Choroid plexus epithelial cell (primary cell): ENCODE data around the gene GBE1.
A peak's percentile ranks its signal among the peaks of the same experiment; 100 is the strongest.

Source experiments
- DNase-seq: peaks from one replicate; pipeline ENCODE4 v3.0.0-alpha.2; 2010; ENCODE audit warnings: low read depth
- H3K4me3 ChIP-seq: 2 replicates; pipeline ENCODE4 v1.5.1; 2011; ENCODE audit warnings: low read depth, mild to moderate bottlenecking, control low read depth, low read length, moderate library complexity
- TF ChIP-seq, protein P1 (sequence below): conservative IDR thresholded peaks from 2 replicates; pipeline ENCODE4 v1.5.1; 2011; ENCODE audit warnings: low read depth, mild to moderate bottlenecking, control low read depth, inconsistent platforms, low read length, moderate library complexity

GBE1 gene

DNA sequence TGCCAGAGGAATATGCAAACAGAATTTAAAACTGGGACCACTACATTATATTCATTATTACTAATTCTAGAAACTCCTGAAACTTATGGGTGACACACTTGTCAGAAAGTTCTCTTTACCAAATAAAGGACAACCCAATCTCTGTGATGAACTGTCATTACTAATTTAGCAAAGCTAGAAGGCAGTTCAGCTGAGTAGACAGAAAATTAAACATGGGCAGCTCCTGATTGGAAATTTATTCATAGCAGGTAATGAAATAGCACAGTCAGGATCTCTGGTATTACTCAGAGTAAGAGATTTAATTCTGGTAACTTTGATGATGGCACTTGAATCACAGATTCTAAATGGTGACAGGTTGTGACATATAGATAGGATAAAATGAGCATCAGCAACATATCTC, 123.0 kb downstream of the GBE1 start:
- H3K4me3 ChIP-seq = no peak overlapping the region
- DNase-seq = no peak
- TF ChIP-seq, protein P1, sequence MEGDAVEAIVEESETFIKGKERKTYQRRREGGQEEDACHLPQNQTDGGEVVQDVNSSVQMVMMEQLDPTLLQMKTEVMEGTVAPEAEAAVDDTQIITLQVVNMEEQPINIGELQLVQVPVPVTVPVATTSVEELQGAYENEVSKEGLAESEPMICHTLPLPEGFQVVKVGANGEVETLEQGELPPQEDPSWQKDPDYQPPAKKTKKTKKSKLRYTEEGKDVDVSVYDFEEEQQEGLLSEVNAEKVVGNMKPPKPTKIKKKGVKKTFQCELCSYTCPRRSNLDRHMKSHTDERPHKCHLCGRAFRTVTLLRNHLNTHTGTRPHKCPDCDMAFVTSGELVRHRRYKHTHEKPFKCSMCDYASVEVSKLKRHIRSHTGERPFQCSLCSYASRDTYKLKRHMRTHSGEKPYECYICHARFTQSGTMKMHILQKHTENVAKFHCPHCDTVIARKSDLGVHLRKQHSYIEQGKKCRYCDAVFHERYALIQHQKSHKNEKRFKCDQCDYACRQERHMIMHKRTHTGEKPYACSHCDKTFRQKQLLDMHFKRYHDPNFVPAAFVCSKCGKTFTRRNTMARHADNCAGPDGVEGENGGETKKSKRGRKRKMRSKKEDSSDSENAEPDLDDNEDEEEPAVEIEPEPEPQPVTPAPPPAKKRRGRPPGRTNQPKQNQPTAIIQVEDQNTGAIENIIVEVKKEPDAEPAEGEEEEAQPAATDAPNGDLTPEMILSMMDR = no peak

DNA sequence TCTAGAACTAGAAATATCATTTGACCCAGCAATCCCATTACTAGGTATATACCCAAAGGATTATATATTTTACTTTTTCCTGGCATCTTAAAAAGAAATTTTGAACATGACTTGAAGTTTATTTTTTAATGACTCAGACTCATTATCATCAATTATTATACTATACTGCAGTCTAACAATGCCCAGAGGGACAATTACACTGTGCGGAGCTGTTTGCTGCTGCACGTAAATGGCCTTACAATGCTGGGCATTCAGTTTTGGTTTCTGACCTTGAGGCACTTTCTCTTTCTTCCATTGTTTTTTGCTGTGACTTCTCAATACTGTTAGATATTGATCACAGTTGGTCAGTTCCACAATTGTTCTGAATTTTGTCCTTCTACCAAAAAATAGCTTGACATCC, 128.8 kb downstream of the GBE1 start:
- no peak overlapping the region for H3K4me3 ChIP-seq
- TF ChIP-seq, protein P1 = no peak
- no peak for DNase-seq

DNA sequence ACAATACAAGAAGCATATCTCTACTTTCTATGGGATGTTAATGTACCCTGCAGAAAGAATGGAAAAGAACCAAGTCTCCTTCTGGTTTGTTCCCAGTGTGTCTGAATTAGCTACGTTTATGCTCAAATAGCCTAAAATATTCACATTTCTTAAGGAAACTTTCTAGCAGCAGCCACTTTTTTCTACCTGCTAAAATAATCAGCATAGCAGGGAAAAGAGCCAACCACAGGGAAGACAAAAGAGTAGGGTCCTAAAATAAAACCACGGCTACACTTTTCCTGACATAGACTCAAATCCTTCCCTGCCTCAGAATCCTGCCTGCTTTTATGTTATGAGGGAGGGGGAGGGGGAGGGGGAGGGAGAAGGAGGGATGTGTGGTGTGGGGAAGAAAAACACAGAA, 136.7 kb downstream of the GBE1 start:
- no peak overlapping the region for H3K4me3 ChIP-seq
- TF ChIP-seq, protein P1 = no peak
- no peak for DNase-seq

DNA sequence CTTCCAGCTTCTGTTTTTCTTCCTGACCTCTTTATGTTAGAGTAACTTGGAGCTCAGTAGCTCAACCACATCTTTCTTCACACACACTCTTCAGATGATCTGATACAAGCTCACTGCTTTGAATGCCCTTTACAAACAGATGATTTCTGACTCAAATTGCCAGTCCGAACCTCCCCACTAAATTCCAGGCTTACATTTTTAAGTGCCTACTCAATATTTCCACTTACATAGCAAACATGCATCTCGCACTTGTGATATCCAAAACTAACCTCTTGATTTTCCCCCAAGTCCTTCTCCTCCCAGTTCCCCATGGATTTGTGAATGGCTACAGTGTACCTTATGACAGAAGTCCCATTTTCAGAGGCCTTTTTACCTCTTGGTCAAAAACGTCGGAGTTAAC, 139.1 kb downstream of the GBE1 start:
- TF ChIP-seq, protein P1 = no peak
- no peak overlapping the region for H3K4me3 ChIP-seq
- peak; percentile 7 for DNase-seq

DNA sequence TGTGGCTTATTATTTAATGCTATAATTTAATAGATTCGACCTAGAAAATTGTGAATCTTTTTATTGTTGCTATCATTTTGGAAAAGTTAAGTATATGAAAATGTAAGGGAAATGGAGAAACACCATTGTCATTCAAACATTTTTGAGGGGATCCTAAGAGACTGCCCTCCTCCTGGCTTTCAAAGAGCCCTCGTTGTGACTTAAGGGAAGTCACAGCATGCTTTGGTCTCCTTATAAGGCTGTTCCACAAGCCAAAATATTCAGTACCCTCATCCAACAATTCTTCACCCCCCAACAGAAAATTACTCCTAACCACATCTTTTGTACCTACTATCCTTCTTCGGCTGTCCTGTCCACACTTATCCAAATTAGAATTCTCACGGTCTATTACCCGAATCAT, 140.2 kb downstream of the GBE1 start:
- H3K4me3 ChIP-seq = no peak overlapping the region
- TF ChIP-seq, protein P1 = no peak
- no peak for DNase-seq

DNA sequence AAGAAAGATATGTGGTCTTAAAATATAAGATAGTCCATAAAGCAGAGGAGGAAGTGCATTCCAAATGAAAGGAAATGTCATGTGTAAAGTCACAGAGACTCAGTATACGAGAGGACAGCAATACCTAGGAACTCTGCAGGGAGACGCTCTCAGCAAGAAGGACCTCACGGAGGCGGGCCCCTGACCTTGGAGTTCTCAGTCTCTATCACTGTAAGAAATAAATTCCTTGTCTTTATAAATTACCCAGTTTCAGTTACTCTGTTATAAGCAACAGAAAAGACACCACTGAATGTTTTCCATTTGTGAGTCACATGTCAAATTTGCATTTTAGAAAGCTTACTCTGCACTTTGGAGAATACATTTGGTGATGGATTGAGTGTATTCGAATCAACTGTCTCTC, 140.6 kb downstream of the GBE1 start:
- TF ChIP-seq, protein P1 = no peak
- no peak overlapping the region for H3K4me3 ChIP-seq
- no peak for DNase-seq

DNA sequence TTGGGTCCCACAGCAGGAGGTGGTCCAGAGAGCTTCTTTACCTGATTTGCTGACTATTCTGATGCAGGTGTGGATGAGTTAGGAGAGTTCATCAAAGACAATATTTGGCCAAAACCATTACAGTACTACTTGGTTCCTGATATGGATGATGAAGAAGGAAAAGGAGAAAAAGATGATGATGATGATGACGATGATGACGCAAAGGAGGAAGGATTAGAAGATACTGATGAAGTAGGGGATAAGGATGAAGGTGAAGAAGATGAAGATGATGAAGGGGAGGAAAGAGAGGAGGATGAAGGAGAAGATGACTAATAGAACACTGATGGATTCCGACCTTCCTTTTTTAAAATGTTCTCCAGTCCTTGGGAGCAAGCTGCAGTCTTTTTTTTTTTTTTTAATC, 148.7 kb downstream of the GBE1 start:
- TF ChIP-seq, protein P1 = no peak
- DNase-seq = no peak
- H3K4me3 ChIP-seq = no peak overlapping the region
